Pancreas (tissue), 10 donors: ENCODE data around the gene REXO1. TPM values are rescaled to one million over a fixed set of nuclear protein-coding genes. Genes with fewer than 3 reads are reported as not detected.

ENCODE experiments used
- ATAC-seq, 4 donors: fragments of 200-7000 bp; cut with Tn5 transposase; one replicate each; pipeline versions ENCODE4 v1.8.0 to v1.9.1; 2020; ENCODE audit warnings: mild to moderate bottlenecking in 4 of 4, moderate library complexity in 4 of 4
- DNase-seq, 6 donors: peaks; one replicate each; pipeline ENCODE4 v3.0.0-alpha.2; 2020
- FAIRE-seq: peaks from 2 replicates; lab custom pipeline; 2012; peaks lifted over from hg19 to GRCh38; lab: Jason Lieb, UNC
- H3K27ac ChIP-seq, 4 donors: fragments of 200-600 bp; sonication (generic); 1 replicate in 3 of 4; 2 replicates in 1 of 4; pipeline versions ENCODE4 v1.5.0 to v1.8.0; 2020
- H3K27me3 ChIP-seq, 4 donors: fragments of 200-600 bp; one replicate each; pipeline ENCODE4 v1.8.0; 2021
- H3K36me3 ChIP-seq, 3 donors: fragments of 200-600 bp; sonication (generic) in 1 of 3; one replicate each; pipeline versions ENCODE4 v1.5.0 to v1.8.0; 2020 to 2021
- H3K4me1 ChIP-seq, 3 donors: fragments of 200-600 bp; one replicate each; pipeline ENCODE4 v1.8.0; 2021
- H3K4me3 ChIP-seq, 4 donors: fragments of 200-600 bp; sonication (generic) in 2 of 4; one replicate each; pipeline versions ENCODE4 v1.5.0 to v1.8.0; 2020 to 2021
- H3K9me3 ChIP-seq, 4 donors: fragments of 200-600 bp; one replicate each; pipeline ENCODE4 v1.8.0; 2021
- WGBS, 2 donors: extraction: QIAGEN DNeasy Blood & Tissue Kit; methylation state at CpG; one replicate each; pipeline ENCODE4 v1.1.7; 2013; 5-methylcytosine and 5-hydroxymethylcytosine counted together
- intact Hi-C, 3 donors: fragments of 100-400 bp; cut with DNase I; formaldehyde crosslinking; loops; one replicate each; pipeline versions ENCODE4 v1.11.1 to v1.14.2; 2022
- polyA plus RNA-seq, 2 donors: library from polyadenylated mRNA; stranded (reverse); fragments of 200-250 nt; gene quantifications; one replicate each; pipeline ENCODE4 v1.2.3, GENCODE V29; 2013
- total RNA-seq, 6 donors: library from RNA; stranded (reverse); fragmentation: NEBNext Ultra II Directional in 4 of 6; extraction: Animal tissue kit (Norgen Biotek cat#: 25700) in 4 of 6; gene quantifications; one replicate each; pipeline versions ENCODE4 v1.2.1 to v1.2.4, GENCODE V29; 2021 to 2023
- TF ChIP-seq, protein P1 (sequence below), 4 donors: fragments of 200-600 bp; sonication (generic) in 3 of 4; IDR thresholded peaks; one replicate each; pipeline versions ENCODE4 v1.5.0 to v1.8.0; 2021; ENCODE audit warnings: antibody characterized with exemption in 4 of 4
- donor health status: healthy with polysubstance abuse.
- donor health status: DM: no; HTN: no; CAD: no; lungs with moderate emphysema.
- donor health status: DM: no; HTN: no; CAD: no.
- donor health status: control.
- donor health status: control.
- donor health status: Bipolar disorder and iron deficiency.
- donor health status: DM: yes; HTN: yes; CAD: no.
- donor health status: DM: no; HTN: no; CAD: no.
- donor health status: DM: no; HTN: no; CAD: no.
- donor health status: DM: yes; HTN: yes; CAD: no.

Gene REXO1
- total and polyA plus RNA-seq, 8 donors, result 10.5 to 42.2 (median 16.0) TPM

DNA sequence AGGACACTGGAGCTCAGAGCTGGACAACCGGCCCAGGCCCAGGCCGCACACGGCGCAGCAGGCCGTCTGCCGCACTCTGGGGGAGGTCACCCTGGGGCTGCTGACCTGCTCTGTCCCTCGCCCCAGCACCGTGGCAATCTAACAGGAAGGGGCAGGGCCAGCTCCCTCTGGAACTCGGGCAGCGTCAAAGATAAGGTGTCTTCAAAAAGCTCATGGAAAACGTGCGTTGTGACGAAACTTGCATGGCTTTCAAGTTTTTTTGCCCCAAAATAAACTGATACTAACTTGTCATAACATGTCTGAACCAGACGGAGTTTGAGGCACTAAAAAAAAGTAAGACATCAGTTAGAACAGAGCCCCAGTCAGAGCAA lies 24.0 kb downstream of the REXO1 start:
- H3K27ac ChIP-seq, result no peak overlapping the region
- no peaks in the 10 kb centered on the region for H3K9me3 ChIP-seq
- peaks cover 0 to 2% (median 0%) of the 10 kb centered on the region in 3 donors for H3K4me1 ChIP-seq
- peaks cover 3 to 28% (median 8%) of the 10 kb centered on the region in 3 donors for H3K36me3 ChIP-seq
- FAIRE-seq, result no peak
- WGBS, 2 donors, result 86 to 88% methylated on average over 14 of the region's 14 CpGs
- ATAC-seq, result no peak
- DNase-seq, result no peak
- no peak overlapping the region for H3K4me3 ChIP-seq
- no peaks in the 10 kb centered on the region for H3K27me3 ChIP-seq
- TF ChIP-seq, protein P1, sequence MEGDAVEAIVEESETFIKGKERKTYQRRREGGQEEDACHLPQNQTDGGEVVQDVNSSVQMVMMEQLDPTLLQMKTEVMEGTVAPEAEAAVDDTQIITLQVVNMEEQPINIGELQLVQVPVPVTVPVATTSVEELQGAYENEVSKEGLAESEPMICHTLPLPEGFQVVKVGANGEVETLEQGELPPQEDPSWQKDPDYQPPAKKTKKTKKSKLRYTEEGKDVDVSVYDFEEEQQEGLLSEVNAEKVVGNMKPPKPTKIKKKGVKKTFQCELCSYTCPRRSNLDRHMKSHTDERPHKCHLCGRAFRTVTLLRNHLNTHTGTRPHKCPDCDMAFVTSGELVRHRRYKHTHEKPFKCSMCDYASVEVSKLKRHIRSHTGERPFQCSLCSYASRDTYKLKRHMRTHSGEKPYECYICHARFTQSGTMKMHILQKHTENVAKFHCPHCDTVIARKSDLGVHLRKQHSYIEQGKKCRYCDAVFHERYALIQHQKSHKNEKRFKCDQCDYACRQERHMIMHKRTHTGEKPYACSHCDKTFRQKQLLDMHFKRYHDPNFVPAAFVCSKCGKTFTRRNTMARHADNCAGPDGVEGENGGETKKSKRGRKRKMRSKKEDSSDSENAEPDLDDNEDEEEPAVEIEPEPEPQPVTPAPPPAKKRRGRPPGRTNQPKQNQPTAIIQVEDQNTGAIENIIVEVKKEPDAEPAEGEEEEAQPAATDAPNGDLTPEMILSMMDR (IDR thresholded peaks at IDR 0.05), result no peak
- intact Hi-C loops, result no loop called here

DNA sequence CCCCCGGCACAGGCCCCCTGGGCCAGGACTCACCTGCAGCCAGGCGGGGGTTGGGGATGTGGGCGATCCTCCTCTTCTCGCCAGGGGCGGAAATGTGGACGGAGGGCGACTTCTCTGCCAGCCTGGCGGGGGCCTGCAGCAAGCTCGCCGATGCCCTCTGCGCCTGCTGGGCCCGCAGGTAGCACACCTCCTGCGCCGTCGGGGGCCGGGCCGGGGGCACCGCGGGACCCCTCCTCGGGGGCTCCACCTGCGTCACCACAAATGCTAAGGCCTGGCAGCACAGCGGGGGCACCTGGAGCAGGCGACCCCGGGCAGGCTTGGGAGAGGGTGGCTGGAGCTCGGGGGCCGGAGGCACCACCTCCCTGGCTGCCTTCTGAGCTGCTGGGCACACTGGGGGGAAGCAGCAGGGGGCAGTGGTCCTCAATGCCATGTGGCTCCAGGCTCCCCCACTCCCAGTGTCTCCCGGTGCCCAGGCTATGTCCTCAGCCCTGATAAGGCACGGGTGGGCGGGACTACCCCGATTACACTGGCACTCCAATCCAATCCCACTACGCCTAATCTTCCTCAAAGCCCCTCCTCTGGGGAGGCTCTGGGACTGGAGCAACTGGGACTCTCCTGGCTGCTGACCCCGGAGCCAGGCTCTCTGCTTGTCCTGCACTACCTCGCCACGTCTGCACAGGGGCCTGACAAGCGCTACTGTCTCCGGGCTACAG lies 24.6 kb downstream of the REXO1 start:
- Histone ChIP-seq H3K27me3 (no peaks in the 10 kb centered on the region), H3K27ac (no peak overlapping the region), H3K36me3 (peaks cover 5 to 33% (median 8%) of the 10 kb centered on the region in 3 donors), H3K4me3 (no peak overlapping the region), H3K9me3 (no peaks in the 10 kb centered on the region), H3K4me1 (peaks cover 0 to 2% (median 0%) of the 10 kb centered on the region in 3 donors)
- WGBS, 2 donors, result 90% methylated on average over 36 of the region's 36 CpGs
- TF ChIP-seq, protein P1 (IDR thresholded peaks at IDR 0.05), result no peak
- no peak for ATAC-seq
- DNase-seq, result peak in 2 of 6 donors; percentile 31 to 74
- intact Hi-C loops, result no loop called here
- no peak for FAIRE-seq

DNA sequence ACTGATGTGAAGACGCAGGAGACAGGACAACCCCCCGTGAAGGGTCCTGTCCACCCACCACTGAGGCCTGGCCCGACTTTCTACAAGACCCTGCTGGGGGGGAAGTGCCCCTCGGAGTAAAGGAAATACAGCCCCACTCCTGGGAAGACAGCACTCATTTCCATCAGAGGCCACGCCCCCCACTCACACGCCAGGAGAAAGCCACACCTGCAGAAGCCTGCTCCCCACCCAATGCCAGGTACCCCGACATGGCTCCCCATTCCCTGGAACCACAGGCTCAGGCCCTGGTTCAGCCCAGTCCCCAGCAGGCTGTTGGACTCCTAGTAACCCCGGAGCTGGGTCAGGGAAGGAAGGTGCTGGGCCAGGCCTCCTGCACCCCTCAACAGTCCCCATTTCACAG lies 25.3 kb downstream of the REXO1 start:
- no peak overlapping the region for H3K27ac ChIP-seq
- TF ChIP-seq, protein P1 (IDR thresholded peaks at IDR 0.05), result no peak
- no peak for FAIRE-seq
- DNase-seq, result peak in 1 of 6 donors; percentile 59
- H3K4me3 ChIP-seq, result no peak overlapping the region
- WGBS, 2 donors, result 91 to 92% methylated on average over 8 of the region's 8 CpGs
- H3K9me3 ChIP-seq, result no peaks in the 10 kb centered on the region
- peaks cover 0 to 2% (median 0%) of the 10 kb centered on the region in 3 donors for H3K4me1 ChIP-seq
- ATAC-seq, result no peak
- peaks cover 6 to 40% (median 15%) of the 10 kb centered on the region in 3 donors for H3K36me3 ChIP-seq
- intact Hi-C loops, result no loop called here
- H3K27me3 ChIP-seq, result no peaks in the 10 kb centered on the region

DNA sequence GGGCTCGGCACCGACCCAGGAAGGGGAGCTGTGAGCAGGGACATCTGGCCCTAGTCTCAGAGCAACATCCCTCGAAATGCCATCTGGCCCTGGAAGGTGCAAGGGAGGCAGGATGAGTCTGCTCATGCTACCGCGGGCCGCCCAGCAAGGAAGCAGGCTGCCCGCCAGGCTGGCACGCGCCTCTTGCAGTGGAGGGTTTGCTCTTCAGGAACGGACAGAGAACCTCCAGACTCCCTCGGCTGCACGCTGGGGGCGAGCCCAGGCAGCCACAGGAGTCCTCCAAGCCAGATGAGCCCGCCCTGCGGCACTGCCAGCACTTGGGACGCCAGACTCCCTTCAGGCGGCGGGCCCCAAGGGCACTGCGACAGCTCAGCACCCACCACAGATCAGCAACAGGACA lies 26.1 kb downstream of the REXO1 start:
- no peaks in the 10 kb centered on the region for H3K27me3 ChIP-seq
- H3K4me3 ChIP-seq, result no peak overlapping the region
- peaks cover 0 to 2% (median 0%) of the 10 kb centered on the region in 3 donors for H3K4me1 ChIP-seq
- intact Hi-C loops, result no loop called here
- WGBS, 2 donors, result 87 to 93% methylated on average over 15 to 19 of the region's 19 CpGs
- FAIRE-seq (no peak), ATAC-seq (no peak), DNase-seq (no peak)
- no peak overlapping the region for H3K27ac ChIP-seq
- TF ChIP-seq, protein P1 (IDR thresholded peaks at IDR 0.05), result no peak
- no peaks in the 10 kb centered on the region for H3K9me3 ChIP-seq
- peaks cover 6 to 40% (median 17%) of the 10 kb centered on the region in 3 donors for H3K36me3 ChIP-seq
